Lung (tissue), 12 donors: ENCODE results near the gene VGLL2. TPM values are rescaled to one million over a fixed set of nuclear protein-coding genes. Genes with fewer than 3 reads are reported as not detected.
A peak's percentile ranks its signal among the peaks of the same experiment; 100 is the strongest.

Source experiments
- ATAC-seq: fragments of 200-7000 bp; cut with Tn5 transposase; one replicate; pipeline ENCODE4 v1.9.1; 2020; ENCODE audit warnings: moderate number of reproducible peaks; ENCODE audit not compliant: insufficient read depth, low FRiP score
- DNase-seq, 3 donors: peaks; one replicate each; pipeline ENCODE4 v3.0.0-alpha.2; 2013 to 2017
- H3K27ac ChIP-seq, 2 donors: one replicate each; pipeline ENCODE4 v1.5.1; 2013; ENCODE audit warnings: mild to moderate bottlenecking in 2 of 2, moderate library complexity in 2 of 2, control low read depth in 1 of 2, inconsistent platforms in 1 of 2, low read depth in 1 of 2, low read length in 1 of 2
- H3K27me3 ChIP-seq, 3 donors: one replicate each; pipeline ENCODE4 v1.5.1; 2013; ENCODE audit warnings: low read length in 2 of 3; ENCODE audit not compliant: control insufficient read depth in 3 of 3, insufficient read depth in 3 of 3
- H3K36me3 ChIP-seq, 4 donors: one replicate each; pipeline ENCODE4 v1.5.1; 2013; ENCODE audit warnings: low read length in 4 of 4, mild to moderate bottlenecking in 1 of 4, moderate library complexity in 1 of 4; ENCODE audit not compliant: control insufficient read depth in 4 of 4, insufficient read depth in 4 of 4
- H3K4me1 ChIP-seq, 5 donors: one replicate each; pipeline ENCODE4 v1.5.1; 2013; ENCODE audit warnings: low read length in 5 of 5, mild to moderate bottlenecking in 2 of 5, moderate library complexity in 1 of 5; ENCODE audit not compliant: control insufficient read depth in 5 of 5, insufficient read depth in 5 of 5
- H3K4me3 ChIP-seq: one replicate; pipeline ENCODE4 v1.5.1; 2013; ENCODE audit warnings: mild to moderate bottlenecking, control low read depth, moderate library complexity
- H3K9ac ChIP-seq, 2 donors: one replicate each; pipeline ENCODE4 v1.5.1; 2013; ENCODE audit warnings: low read length in 2 of 2, control low read depth in 1 of 2; ENCODE audit not compliant: insufficient read depth in 1 of 2
- H3K9me3 ChIP-seq, 4 donors: one replicate each; pipeline ENCODE4 v1.5.1; 2013; ENCODE audit warnings: low read length in 3 of 4, mild to moderate bottlenecking in 1 of 4, moderate library complexity in 1 of 4; ENCODE audit not compliant: control insufficient read depth in 4 of 4, insufficient read depth in 3 of 4
- WGBS, 2 donors: extraction: QIAGEN DNeasy Blood & Tissue Kit; methylation state at CpG; one replicate each; pipeline ENCODE4 v1.1.7; 2013; 5-methylcytosine and 5-hydroxymethylcytosine counted together
- polyA plus RNA-seq, 2 donors: library from polyadenylated mRNA; stranded (reverse); fragments of 200-250 nt; gene quantifications; one replicate each; pipeline ENCODE4 v1.2.1, GENCODE V29; 2013
- total RNA-seq, 2 donors: library from RNA; depleted of rRNA in 1 of 2; stranded (reverse); fragments of >200 nt in 1 of 2; gene quantifications; one replicate each; pipeline ENCODE4 v1.2.1, GENCODE V29; 2014 to 2021
- TF ChIP-seq, protein P1 (sequence below): IDR thresholded peaks from 2 replicates; pipeline ENCODE4 v1.5.1; 2012; ENCODE audit warnings: mild to moderate bottlenecking; ENCODE audit errors: control extremely low read depth, extremely low read depth
- donor health status: control.
- donor health status: control.
- donor health status: Bipolar disorder and iron deficiency.
- donor health status: healthy.
- donor health status: DM: yes; HTN: yes; CAD: no.

VGLL2 gene
- total and polyA plus RNA-seq, 4 donors, result not detected

DNA sequence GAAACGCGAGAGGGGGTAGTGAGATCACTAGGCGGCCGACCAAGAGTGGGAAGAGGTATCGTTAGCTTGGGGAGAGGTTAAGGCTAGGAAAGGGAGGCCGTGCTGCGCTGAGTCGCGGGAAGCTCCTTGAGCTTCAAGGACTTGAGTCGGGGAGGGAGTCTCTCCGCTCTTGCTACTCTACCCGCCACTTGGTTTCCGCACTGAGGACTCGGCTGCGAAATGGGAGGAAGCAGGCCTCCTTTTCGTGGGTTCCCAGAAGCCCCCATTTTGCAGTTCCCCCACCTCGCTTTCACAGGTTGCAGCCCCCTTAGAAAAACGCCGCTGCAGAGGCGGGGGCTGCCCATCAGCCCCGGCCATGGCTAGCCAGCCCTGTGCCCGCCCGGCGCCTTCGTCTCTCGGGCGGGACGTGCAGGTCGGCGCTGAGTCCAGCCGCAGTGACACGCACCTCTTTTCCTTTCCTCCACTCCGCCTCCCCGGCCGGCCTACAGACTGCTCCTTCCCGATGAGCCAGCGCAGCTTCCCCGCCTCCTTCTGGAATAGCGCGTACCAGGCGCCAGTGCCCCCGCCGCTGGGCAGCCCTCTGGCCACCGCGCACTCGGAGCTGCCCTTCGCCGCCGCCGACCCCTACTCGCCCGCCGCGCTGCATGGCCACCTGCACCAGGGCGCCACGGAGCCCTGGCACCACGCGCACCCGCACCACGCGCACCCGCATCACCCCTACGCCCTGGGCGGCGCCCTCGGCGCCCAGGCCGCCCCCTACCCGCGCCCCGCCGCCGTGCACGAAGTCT lies 4.9 kb downstream of the VGLL2 start:
- Histone ChIP-seq H3K9me3 (peaks cover 0 to 11% (median 0%) of the 10 kb centered on the region in 4 donors), H3K27ac (no peak overlapping the region), H3K9ac (no peak overlapping the region), H3K4me3 (no peak overlapping the region), H3K36me3 (no peaks in the 10 kb centered on the region), H3K27me3 (peaks cover 26 to 92% (median 89%) of the 10 kb centered on the region in 3 donors), H3K4me1 (peaks cover 0 to 17% (median 4%) of the 10 kb centered on the region in 5 donors)
- ATAC-seq, result peak; percentile 54
- TF ChIP-seq, protein P1, sequence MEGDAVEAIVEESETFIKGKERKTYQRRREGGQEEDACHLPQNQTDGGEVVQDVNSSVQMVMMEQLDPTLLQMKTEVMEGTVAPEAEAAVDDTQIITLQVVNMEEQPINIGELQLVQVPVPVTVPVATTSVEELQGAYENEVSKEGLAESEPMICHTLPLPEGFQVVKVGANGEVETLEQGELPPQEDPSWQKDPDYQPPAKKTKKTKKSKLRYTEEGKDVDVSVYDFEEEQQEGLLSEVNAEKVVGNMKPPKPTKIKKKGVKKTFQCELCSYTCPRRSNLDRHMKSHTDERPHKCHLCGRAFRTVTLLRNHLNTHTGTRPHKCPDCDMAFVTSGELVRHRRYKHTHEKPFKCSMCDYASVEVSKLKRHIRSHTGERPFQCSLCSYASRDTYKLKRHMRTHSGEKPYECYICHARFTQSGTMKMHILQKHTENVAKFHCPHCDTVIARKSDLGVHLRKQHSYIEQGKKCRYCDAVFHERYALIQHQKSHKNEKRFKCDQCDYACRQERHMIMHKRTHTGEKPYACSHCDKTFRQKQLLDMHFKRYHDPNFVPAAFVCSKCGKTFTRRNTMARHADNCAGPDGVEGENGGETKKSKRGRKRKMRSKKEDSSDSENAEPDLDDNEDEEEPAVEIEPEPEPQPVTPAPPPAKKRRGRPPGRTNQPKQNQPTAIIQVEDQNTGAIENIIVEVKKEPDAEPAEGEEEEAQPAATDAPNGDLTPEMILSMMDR, result no peak
- 1 to 3% methylated on average over 61 to 74 of the region's 74 CpGs for WGBS, 2 donors
- DNase-seq, result peak; percentile 22 to 45 (median 44)

DNA sequence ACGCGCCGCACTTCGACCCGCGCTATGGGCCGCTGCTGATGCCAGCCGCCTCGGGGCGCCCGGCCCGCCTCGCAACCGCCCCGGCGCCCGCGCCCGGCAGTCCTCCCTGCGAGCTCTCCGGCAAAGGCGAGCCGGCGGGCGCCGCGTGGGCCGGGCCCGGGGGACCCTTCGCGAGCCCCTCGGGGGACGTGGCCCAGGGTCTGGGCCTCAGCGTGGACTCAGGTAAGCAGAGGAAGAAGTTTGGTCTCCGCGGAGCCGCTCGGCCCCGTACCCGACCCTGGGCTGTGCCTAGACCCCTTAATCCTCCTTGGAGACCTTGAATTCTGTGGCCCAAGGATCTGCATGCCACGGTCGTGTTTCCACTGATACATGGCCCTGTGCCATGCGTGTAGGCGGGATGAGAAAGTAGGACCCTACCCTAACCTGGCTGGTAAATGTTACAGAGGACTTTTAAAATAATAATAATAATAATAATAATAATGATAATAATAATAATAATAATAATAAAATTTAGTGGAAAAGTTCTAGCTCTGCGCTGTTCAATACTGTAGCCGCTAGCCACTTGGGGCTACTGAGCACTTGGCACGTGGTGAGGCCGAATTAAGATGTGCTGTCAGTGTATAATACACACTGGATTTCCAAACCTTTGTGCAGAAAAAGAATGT lies 5.6 kb downstream of the VGLL2 start:
- Histone ChIP-seq H3K9me3 (peaks cover 0 to 10% (median 0%) of the 10 kb centered on the region in 4 donors), H3K27ac (no peak overlapping the region), H3K4me1 (peaks cover 0 to 12% (median 4%) of the 10 kb centered on the region in 5 donors), H3K27me3 (peaks cover 27 to 94% (median 92%) of the 10 kb centered on the region in 3 donors), H3K4me3 (no peak overlapping the region), H3K36me3 (no peaks in the 10 kb centered on the region), H3K9ac (no peak overlapping the region)
- DNase-seq, result no peak
- TF ChIP-seq, protein P1, result no peak
- 3 to 4% methylated on average over 36 to 48 of the region's 48 CpGs for WGBS, 2 donors
- ATAC-seq, result no peak

DNA sequence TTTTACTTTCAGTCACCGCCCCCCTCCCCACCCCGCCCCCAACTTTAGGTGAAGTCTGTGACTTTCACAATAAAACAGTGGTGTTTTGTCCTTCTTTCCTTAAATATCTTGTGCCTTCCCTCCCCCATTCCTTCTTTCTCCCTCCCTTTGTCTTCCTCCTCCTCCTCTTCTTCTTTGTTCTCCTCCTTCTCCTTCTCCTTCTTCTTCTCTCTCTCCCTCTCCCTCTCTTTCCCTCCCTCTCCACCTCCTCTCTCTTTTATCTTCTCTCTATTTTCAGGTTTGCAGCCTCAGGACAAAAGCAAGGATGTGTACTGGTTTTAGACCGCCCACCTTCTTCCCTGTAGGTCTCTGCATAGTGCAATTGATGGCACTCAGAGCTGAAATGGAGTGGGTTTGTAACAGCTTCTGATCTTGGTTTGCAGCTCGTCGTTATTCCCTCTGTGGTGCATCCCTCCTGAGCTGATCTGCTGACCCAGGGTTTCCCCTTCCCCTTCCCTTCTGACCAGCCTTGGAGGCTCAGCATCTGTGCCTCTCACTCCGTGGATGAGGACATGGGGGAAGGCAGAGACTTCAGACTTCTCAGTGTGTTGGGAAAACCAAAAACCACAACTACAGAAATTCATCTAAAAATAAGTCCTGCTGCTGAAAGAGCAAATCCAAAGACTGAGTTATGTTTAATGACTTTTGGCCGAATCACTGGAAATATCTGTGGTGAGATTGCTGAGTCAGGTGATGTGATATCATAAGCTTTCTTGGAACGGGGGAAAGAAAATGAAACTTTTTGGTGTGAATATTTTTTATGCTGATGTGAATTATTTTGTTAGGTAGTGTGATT lies 6.9 kb downstream of the VGLL2 start:
- 17% methylated on average over 8 of the region's 8 CpGs for WGBS, 2 donors
- H3K9me3 ChIP-seq, result peaks cover 0 to 10% (median 0%) of the 10 kb centered on the region in 4 donors
- no peaks in the 10 kb centered on the region for H3K36me3 ChIP-seq
- no peak overlapping the region for H3K9ac ChIP-seq
- peaks cover 27 to 94% (median 85%) of the 10 kb centered on the region in 3 donors for H3K27me3 ChIP-seq
- TF ChIP-seq, protein P1, result no peak
- H3K27ac ChIP-seq, result no peak overlapping the region
- ATAC-seq (no peak), DNase-seq (no peak)
- H3K4me3 ChIP-seq, result no peak overlapping the region
- H3K4me1 ChIP-seq, result peaks cover 0 to 11% (median 4%) of the 10 kb centered on the region in 5 donors
